ENCODE measurements around the gene CBFA2T2.

Gene CBFA2T2

GRCh38 chr20:33676652-33677645 is 187.1 kb downstream of the CBFA2T2 start:
- H3K9ac ChIP-seq (ENCODE audit: low read depth in 1 of 2, low read length in 2 of 2) = no peak overlapping the region
- peaks cover 28 to 37% of the 10 kb centered on the region in 2 donors for H3K4me1 ChIP-seq (ENCODE audit: control insufficient read depth in 2 of 2, insufficient read depth in 2 of 2, low read length in 2 of 2)
- H3K27ac ChIP-seq (ENCODE audit: low read depth in 2 of 2, low read length in 2 of 2) = no peak overlapping the region
- H3K36me3 ChIP-seq (ENCODE audit: control insufficient read depth in 2 of 2, insufficient read depth in 2 of 2, low read length in 2 of 2) = no peaks in the 10 kb centered on the region
- no peaks in the 10 kb centered on the region for H3K9me3 ChIP-seq (ENCODE audit: control insufficient read depth in 2 of 2, low read length in 2 of 2)
- H3K4me3 ChIP-seq (ENCODE audit: low read length in 2 of 2) = no peak overlapping the region
- no peaks in the 10 kb centered on the region for H3K27me3 ChIP-seq (ENCODE audit: control insufficient read depth in 2 of 2, insufficient read depth in 2 of 2, low read length in 2 of 2)

- peaks cover 20 to 28% of the 10 kb centered on the region in 2 donors for H3K4me1 ChIP-seq (ENCODE audit: control insufficient read depth in 2 of 2, insufficient read depth in 2 of 2, low read length in 2 of 2)
- H3K27ac ChIP-seq (ENCODE audit: low read depth in 2 of 2, low read length in 2 of 2) = peak overlapping the region; percentile 17 to 49
- H3K4me3 ChIP-seq (ENCODE audit: low read length in 2 of 2) = no peak overlapping the region
Observed at GRCh38 chr20:33677991-33678702, 188.3 kb downstream of the CBFA2T2 start.

GRCh38 chr20:33679758-33680485 is 190.0 kb downstream of the CBFA2T2 start:
- H3K27me3 ChIP-seq (ENCODE audit: control insufficient read depth in 2 of 2, insufficient read depth in 2 of 2, low read length in 2 of 2) = no peaks in the 10 kb centered on the region
- H3K9ac ChIP-seq (ENCODE audit: low read depth in 1 of 2, low read length in 2 of 2) = no peak overlapping the region
- no peaks in the 10 kb centered on the region for H3K9me3 ChIP-seq (ENCODE audit: control insufficient read depth in 2 of 2, low read length in 2 of 2)
- H3K36me3 ChIP-seq (ENCODE audit: control insufficient read depth in 2 of 2, insufficient read depth in 2 of 2, low read length in 2 of 2) = no peaks in the 10 kb centered on the region
- H3K27ac ChIP-seq (ENCODE audit: low read depth in 2 of 2, low read length in 2 of 2) = no peak overlapping the region
- H3K4me3 ChIP-seq (ENCODE audit: low read length in 2 of 2) = no peak overlapping the region
- peaks cover 15 to 21% of the 10 kb centered on the region in 2 donors for H3K4me1 ChIP-seq (ENCODE audit: control insufficient read depth in 2 of 2, insufficient read depth in 2 of 2, low read length in 2 of 2)

More at GRCh38 chr20:33677991-33678702, 188.3 kb downstream of the CBFA2T2 start:
- no peaks in the 10 kb centered on the region for H3K36me3 ChIP-seq (ENCODE audit: control insufficient read depth in 2 of 2, insufficient read depth in 2 of 2, low read length in 2 of 2)
- no peaks in the 10 kb centered on the region for H3K27me3 ChIP-seq (ENCODE audit: control insufficient read depth in 2 of 2, insufficient read depth in 2 of 2, low read length in 2 of 2)
- no peaks in the 10 kb centered on the region for H3K9me3 ChIP-seq (ENCODE audit: control insufficient read depth in 2 of 2, low read length in 2 of 2)
- H3K9ac ChIP-seq (ENCODE audit: low read depth in 1 of 2, low read length in 2 of 2) = no peak overlapping the region

GRCh38 chr20:33680686-33681085 is 190.8 kb downstream of the CBFA2T2 start:
- H3K9ac ChIP-seq (ENCODE audit: low read depth in 1 of 2, low read length in 2 of 2) = no peak overlapping the region
- H3K36me3 ChIP-seq (ENCODE audit: control insufficient read depth in 2 of 2, insufficient read depth in 2 of 2, low read length in 2 of 2) = no peaks in the 10 kb centered on the region
- H3K4me1 ChIP-seq (ENCODE audit: control insufficient read depth in 2 of 2, insufficient read depth in 2 of 2, low read length in 2 of 2) = peaks cover 14 to 21% of the 10 kb centered on the region in 2 donors
- H3K27ac ChIP-seq (ENCODE audit: low read depth in 2 of 2, low read length in 2 of 2) = no peak overlapping the region
- no peaks in the 10 kb centered on the region for H3K9me3 ChIP-seq (ENCODE audit: control insufficient read depth in 2 of 2, low read length in 2 of 2)
- no peak overlapping the region for H3K4me3 ChIP-seq (ENCODE audit: low read length in 2 of 2)
- no peaks in the 10 kb centered on the region for H3K27me3 ChIP-seq (ENCODE audit: control insufficient read depth in 2 of 2, insufficient read depth in 2 of 2, low read length in 2 of 2)

- Histone ChIP-seq H3K9me3 (ENCODE audit: control insufficient read depth in 2 of 2, low read length in 2 of 2) (no peaks in the 10 kb centered on the region), H3K4me1 (ENCODE audit: control insufficient read depth in 2 of 2, insufficient read depth in 2 of 2, low read length in 2 of 2) (peaks cover 11 to 15% of the 10 kb centered on the region in 2 donors), H3K4me3 (ENCODE audit: low read length in 2 of 2) (no peak overlapping the region), H3K27ac (ENCODE audit: low read depth in 2 of 2, low read length in 2 of 2) (no peak overlapping the region), H3K27me3 (ENCODE audit: control insufficient read depth in 2 of 2, insufficient read depth in 2 of 2, low read length in 2 of 2) (no peaks in the 10 kb centered on the region), H3K9ac (ENCODE audit: low read depth in 1 of 2, low read length in 2 of 2) (no peak overlapping the region), H3K36me3 (ENCODE audit: control insufficient read depth in 2 of 2, insufficient read depth in 2 of 2, low read length in 2 of 2) (no peaks in the 10 kb centered on the region)
Observed at GRCh38 chr20:33681288-33681687, 191.4 kb downstream of the CBFA2T2 start.

GRCh38 chr20:33681728-33682353 is 191.9 kb downstream of the CBFA2T2 start:
- Histone ChIP-seq H3K9me3 (ENCODE audit: control insufficient read depth in 2 of 2, low read length in 2 of 2) (no peaks in the 10 kb centered on the region), H3K9ac (ENCODE audit: low read depth in 1 of 2, low read length in 2 of 2) (no peak overlapping the region), H3K4me1 (ENCODE audit: control insufficient read depth in 2 of 2, insufficient read depth in 2 of 2, low read length in 2 of 2) (peaks cover 12 to 15% of the 10 kb centered on the region in 2 donors), H3K4me3 (ENCODE audit: low read length in 2 of 2) (no peak overlapping the region), H3K27me3 (ENCODE audit: control insufficient read depth in 2 of 2, insufficient read depth in 2 of 2, low read length in 2 of 2) (no peaks in the 10 kb centered on the region), H3K27ac (ENCODE audit: low read depth in 2 of 2, low read length in 2 of 2) (no peak overlapping the region), H3K36me3 (ENCODE audit: control insufficient read depth in 2 of 2, insufficient read depth in 2 of 2, low read length in 2 of 2) (no peaks in the 10 kb centered on the region)

GRCh38 chr20:33684533-33685327 is 194.8 kb downstream of the CBFA2T2 start:
- Histone ChIP-seq H3K9ac (ENCODE audit: low read depth in 1 of 2, low read length in 2 of 2) (peak overlapping the region; percentile 47 to 58), H3K27ac (ENCODE audit: low read depth in 2 of 2, low read length in 2 of 2) (peak overlapping the region; percentile 44 to 75), H3K36me3 (ENCODE audit: control insufficient read depth in 2 of 2, insufficient read depth in 2 of 2, low read length in 2 of 2) (no peaks in the 10 kb centered on the region), H3K9me3 (ENCODE audit: control insufficient read depth in 2 of 2, low read length in 2 of 2) (no peaks in the 10 kb centered on the region), H3K4me1 (ENCODE audit: control insufficient read depth in 2 of 2, insufficient read depth in 2 of 2, low read length in 2 of 2) (peaks cover 14 to 17% of the 10 kb centered on the region in 2 donors), H3K27me3 (ENCODE audit: control insufficient read depth in 2 of 2, insufficient read depth in 2 of 2, low read length in 2 of 2) (no peaks in the 10 kb centered on the region), H3K4me3 (ENCODE audit: low read length in 2 of 2) (peak overlapping the region; percentile 55 to 65)

- Histone ChIP-seq H3K9ac (ENCODE audit: low read depth in 1 of 2, low read length in 2 of 2) (peak overlapping the region; percentile 47 to 58), H3K4me3 (ENCODE audit: low read length in 2 of 2) (peak overlapping the region; percentile 55 to 65), H3K27ac (ENCODE audit: low read depth in 2 of 2, low read length in 2 of 2) (peak overlapping the region; percentile 44 to 75), H3K27me3 (ENCODE audit: control insufficient read depth in 2 of 2, insufficient read depth in 2 of 2, low read length in 2 of 2) (no peaks in the 10 kb centered on the region), H3K4me1 (ENCODE audit: control insufficient read depth in 2 of 2, insufficient read depth in 2 of 2, low read length in 2 of 2) (peaks cover 14 to 17% of the 10 kb centered on the region in 2 donors), H3K36me3 (ENCODE audit: control insufficient read depth in 2 of 2, insufficient read depth in 2 of 2, low read length in 2 of 2) (no peaks in the 10 kb centered on the region), H3K9me3 (ENCODE audit: control insufficient read depth in 2 of 2, low read length in 2 of 2) (no peaks in the 10 kb centered on the region)
Observed at GRCh38 chr20:33685328-33686099, 195.6 kb downstream of the CBFA2T2 start.

All from mucosa of rectum (tissue), 2 donors.